Activated CD4-positive, alpha-beta memory T cell treated with anti-CD3 and anti-CD28 coated beads for 36 hours (primary cell): ENCODE data around the gene UTS2R. TPM values are rescaled to one million over a fixed set of nuclear protein-coding genes. Genes with fewer than 3 reads are reported as not detected.

Experiments used
- CTCF ChIA-PET: fragments of 350-600 bp; sonication (Branson Sonifier 250); formaldehyde crosslinking; loops from one replicate; lab custom pipeline; 2021; ENCODE audit warnings: antibody characterized with exemption, inconsistent platforms; lab: Charles Lee
- POLR2A ChIA-PET: fragments of 350-600 bp; sonication (Branson Sonifier 250); formaldehyde crosslinking; loops from one replicate; lab custom pipeline; 2021; ENCODE audit warnings: antibody characterized with exemption; lab: Charles Lee
- DNase-seq: peaks from one replicate; pipeline ENCODE4 v3.0.0-alpha.2; 2020
- H3K27ac Mint-ChIP-seq: one replicate; pipeline ENCODE4 v1.8.0; 2021; ENCODE audit warnings: mixed read lengths
- H3K27me3 Mint-ChIP-seq: one replicate; pipeline ENCODE4 v1.8.0; 2021; ENCODE audit warnings: mixed read lengths
- H3K36me3 Mint-ChIP-seq: one replicate; pipeline ENCODE4 v1.8.0; 2021; ENCODE audit warnings: mixed read lengths
- H3K4me1 Mint-ChIP-seq: one replicate; pipeline ENCODE4 v1.8.0; 2021; ENCODE audit warnings: low read depth, mixed read lengths
- H3K4me3 Mint-ChIP-seq: one replicate; pipeline ENCODE4 v1.8.0; 2021; ENCODE audit warnings: mild to moderate bottlenecking, mixed read lengths
- H3K9me3 Mint-ChIP-seq: one replicate; pipeline ENCODE4 v1.8.0; 2021; ENCODE audit warnings: mixed read lengths
- intact Hi-C: fragments of 100-400 bp; cut with micrococcal nuclease; formaldehyde crosslinking; loops from one replicate; pipeline ENCODE4 v1.15.1; 2023
- total RNA-seq, 2 experiments: library from RNA; stranded (reverse); gene quantifications; one replicate each; pipeline ENCODE4 v1.2.3, GENCODE V29; 2021

Gene UTS2R
- total RNA-seq, 2 experiments from 2014 or later, result not detected

DNA sequence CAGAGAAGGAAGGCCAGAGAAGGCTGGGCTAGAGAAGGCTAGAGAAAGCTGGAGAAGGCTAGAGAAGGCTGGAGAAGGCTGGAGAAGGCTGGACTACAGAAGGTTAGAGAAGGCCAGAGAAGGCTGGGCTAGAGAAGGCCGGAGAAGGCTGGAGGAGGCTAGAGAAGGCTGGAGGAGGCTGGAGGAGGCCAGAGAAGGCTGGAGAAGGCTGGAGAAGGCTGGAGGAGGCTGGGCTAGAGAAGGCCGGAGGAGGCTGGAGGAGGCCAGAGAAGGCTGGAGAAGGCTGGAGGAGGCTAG is 53.2 kb downstream of the UTS2R start:
- Mint-ChIP-seq H3K4me1 (peaks cover 10% of the 10 kb centered on the region), H3K4me3 (no peak overlapping the region), H3K27ac (no peak overlapping the region), H3K9me3 (no peaks in the 10 kb centered on the region), H3K36me3 (peaks cover 10% of the 10 kb centered on the region), H3K27me3 (no peaks in the 10 kb centered on the region)
- DNase-seq, result no peak
- intact Hi-C loops, result no loop called here
- ChIA-PET CTCF (interaction anchor here (0.6 to 1.5 kb wide), 19 partner anchors 10 to 305 kb away, joined by 3 to 9 read pairs (median 3); no protein-coding TSS in a partner anchor), POLR2A (interaction anchor here (0.8 kb wide), 1 partner anchor 157 kb away, joined by 3 read pairs; no protein-coding TSS in a partner anchor)

Other genes starting within 250 kb of the UTS2R start
- 10 to 100 TPM; 49.6 to 51.7 TPM for gene CCDC57, start 158.9 kb upstream of the UTS2R start, total RNA-seq
- 10 to 100 TPM; 97.4 to 99.7 TPM for gene SLC16A3, start 142.7 kb upstream of the UTS2R start, total RNA-seq
- gene CSNK1D, start 98.1 kb upstream of the UTS2R start, total RNA-seq, result 100 to 1,000 TPM; 110 to 111 TPM
- gene CD7, start 54.2 kb upstream of the UTS2R start, total RNA-seq, result 100 to 1,000 TPM; 570 to 574 TPM
- 10 to 100 TPM; 12.2 to 12.7 TPM for gene SECTM1, start 38.0 kb upstream of the UTS2R start, total RNA-seq
- gene TEX19, start 12.5 kb upstream of the UTS2R start, total RNA-seq, result not detected
- gene HEXD, start 46.6 kb downstream of the UTS2R start, total RNA-seq, result 10 to 100 TPM; 21.7 to 26.0 TPM
- 10 to 100 TPM; 29.7 to 32.2 TPM for gene OGFOD3, start 46.8 kb downstream of the UTS2R start, total RNA-seq
- gene CYBC1, start 79.0 kb downstream of the UTS2R start, total RNA-seq, result 100 to 1,000 TPM; 333 to 343 TPM
- 100 to 1,000 TPM; 101 to 110 TPM for gene NARF, start 87.0 kb downstream of the UTS2R start, total RNA-seq
- 10 to 100 TPM; 49.3 to 60.8 TPM for gene FOXK2, start 148.0 kb downstream of the UTS2R start, total RNA-seq